Tibial artery (tissue), 4 donors: ENCODE results near the gene EEF1E1.

Experiments
- DNase-seq, 2 donors: peaks; one replicate each; pipeline ENCODE4 v3.0.0-alpha.2; 2019
- H3K27ac ChIP-seq, 2 donors: fragments of 200-600 bp; sonication (generic) in 1 of 2; 1 replicate in 1 of 2; 2 replicates in 1 of 2; pipeline ENCODE4 v1.5.1; 2018 to 2019; ENCODE audit warnings: mild to moderate bottlenecking in 1 of 2
- H3K27me3 ChIP-seq, 2 donors: fragments of 200-600 bp; sonication (generic) in 1 of 2; one replicate each; pipeline versions ENCODE4 v1.5.1 to v1.6.0; 2016 to 2019
- H3K36me3 ChIP-seq, 3 donors: fragments of 200-600 bp; sonication (generic) in 2 of 3; one replicate each; pipeline ENCODE4 v1.5.1; 2016 to 2019; ENCODE audit warnings: mild to moderate bottlenecking in 2 of 3
- H3K4me1 ChIP-seq, 4 donors: fragments of 200-600 bp; sonication (generic) in 2 of 4; 1 replicate in 3 of 4; 2 replicates in 1 of 4; pipeline ENCODE4 v1.5.1; 2016 to 2019
- H3K4me3 ChIP-seq, 2 donors: fragments of 200-600 bp; sonication (generic) in 1 of 2; 1 replicate in 1 of 2; 2 replicates in 1 of 2; pipeline ENCODE4 v1.5.1; 2018 to 2019; ENCODE audit warnings: mild to moderate bottlenecking in 2 of 2
- H3K9me3 ChIP-seq, 3 donors: fragments of 200-600 bp; sonication (generic) in 1 of 3; one replicate each; pipeline ENCODE4 v1.5.1; 2016 to 2019
- intact Hi-C: fragments of 100-400 bp; cut with DNase I; formaldehyde crosslinking; loops from one replicate; pipeline ENCODE4 v1.15.0; 2023; ENCODE audit warnings: low total_unique reads
- TF ChIP-seq, protein P1 (sequence below), 2 experiments: fragments of 200-600 bp in 1 of 2; fragments of 450-650 bp in 1 of 2; IDR thresholded peaks; one replicate each; pipeline ENCODE4 v1.5.1; 2017 to 2019; ENCODE audit warnings: antibody characterized with exemption in 2 of 2, mild to moderate bottlenecking in 1 of 2, moderate library complexity in 1 of 2

The EEF1E1 gene

DNA sequence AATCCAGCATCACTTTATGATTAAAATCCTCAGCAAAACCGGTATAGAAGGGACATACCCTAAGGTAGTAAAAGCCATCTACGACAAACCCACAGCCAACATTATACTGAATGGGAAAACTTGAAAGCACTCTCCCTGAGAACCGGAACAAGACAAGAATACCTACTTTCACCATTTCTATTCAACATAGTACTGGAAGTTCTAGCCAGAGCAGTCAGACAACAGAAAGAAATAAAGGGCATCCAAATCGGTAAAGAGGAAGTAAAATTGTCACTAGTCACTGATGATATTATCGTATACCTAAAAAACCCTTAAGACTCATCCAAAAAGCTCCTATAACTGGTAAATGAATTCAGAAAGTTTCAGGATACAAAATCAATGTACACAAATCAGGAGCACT lies 71.4 kb downstream of the EEF1E1 start:
- TF ChIP-seq, protein P1, sequence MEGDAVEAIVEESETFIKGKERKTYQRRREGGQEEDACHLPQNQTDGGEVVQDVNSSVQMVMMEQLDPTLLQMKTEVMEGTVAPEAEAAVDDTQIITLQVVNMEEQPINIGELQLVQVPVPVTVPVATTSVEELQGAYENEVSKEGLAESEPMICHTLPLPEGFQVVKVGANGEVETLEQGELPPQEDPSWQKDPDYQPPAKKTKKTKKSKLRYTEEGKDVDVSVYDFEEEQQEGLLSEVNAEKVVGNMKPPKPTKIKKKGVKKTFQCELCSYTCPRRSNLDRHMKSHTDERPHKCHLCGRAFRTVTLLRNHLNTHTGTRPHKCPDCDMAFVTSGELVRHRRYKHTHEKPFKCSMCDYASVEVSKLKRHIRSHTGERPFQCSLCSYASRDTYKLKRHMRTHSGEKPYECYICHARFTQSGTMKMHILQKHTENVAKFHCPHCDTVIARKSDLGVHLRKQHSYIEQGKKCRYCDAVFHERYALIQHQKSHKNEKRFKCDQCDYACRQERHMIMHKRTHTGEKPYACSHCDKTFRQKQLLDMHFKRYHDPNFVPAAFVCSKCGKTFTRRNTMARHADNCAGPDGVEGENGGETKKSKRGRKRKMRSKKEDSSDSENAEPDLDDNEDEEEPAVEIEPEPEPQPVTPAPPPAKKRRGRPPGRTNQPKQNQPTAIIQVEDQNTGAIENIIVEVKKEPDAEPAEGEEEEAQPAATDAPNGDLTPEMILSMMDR (IDR thresholded peaks at IDR 0.05): no peak
- Histone ChIP-seq H3K27me3 (no peaks in the 10 kb centered on the region), H3K36me3 (peaks cover 0 to 2% (median 0%) of the 10 kb centered on the region in 3 donors), H3K9me3 (no peaks in the 10 kb centered on the region), H3K4me3 (no peak overlapping the region), H3K27ac (no peak overlapping the region), H3K4me1 (peaks cover 0 to 16% (median 3%) of the 10 kb centered on the region in 4 donors)
- no peak for DNase-seq
- intact Hi-C loops: no loop called here
